ENCODE measurements around the gene TYK2. TPM values are rescaled to one million over a fixed set of nuclear protein-coding genes. Genes with fewer than 3 reads are reported as not detected.

TYK2 gene
- total RNA-seq, 1 experiment from 2014 or later, result 104 TPM

DNA sequence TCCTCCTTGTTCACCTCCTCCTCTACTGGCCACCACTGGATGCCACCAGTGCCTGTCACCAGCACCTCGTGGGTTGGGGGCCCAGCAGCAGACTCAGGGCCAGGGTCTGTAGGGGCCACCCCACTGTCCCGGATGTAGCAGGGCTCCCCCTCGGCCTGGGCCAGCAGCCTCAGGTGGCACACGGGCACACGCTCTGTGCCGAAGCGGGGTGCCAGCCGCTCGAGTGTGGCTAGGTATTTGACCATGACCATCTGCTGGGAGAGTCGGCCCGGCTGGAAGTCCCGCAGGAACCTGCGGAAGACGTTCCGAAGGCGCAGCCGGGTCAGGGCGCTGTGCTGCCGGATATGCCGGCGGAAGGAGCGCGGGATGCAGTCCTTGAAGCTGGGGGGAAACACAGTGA, 14.9 kb downstream of the TYK2 start:
- Histone ChIP-seq H3K36me3 (ENCODE audit: control insufficient read depth, insufficient read depth, low read length) (no peaks in the 10 kb centered on the region), H3K27me3 (ENCODE audit: control insufficient read depth, insufficient read depth, low read length) (no peaks in the 10 kb centered on the region), H3K4me3 (ENCODE audit: low read depth in 2 of 2, low read length in 2 of 2) (no peak overlapping the region), H3K4me1 (ENCODE audit: control insufficient read depth, insufficient read depth, low read length) (no peaks in the 10 kb centered on the region), H3K27ac (ENCODE audit: low read length) (no peak overlapping the region), H3K9me3 (ENCODE audit: control insufficient read depth, insufficient read depth, low read depth, low read length) (no peaks in the 10 kb centered on the region)
- DNase-seq (ENCODE audit: low read depth, low spot score) (no peak), ATAC-seq (no peak)
- CTCF ChIA-PET, result no interaction called here
- BruUV-seq (replicated peaks), result no TSS peak
- intact Hi-C loops (cut with micrococcal nuclease; ENCODE audit: unreplicated experiment), result no loop called here
- TF ChIP-seq SIN3A (IDR thresholded peaks at IDR 0.05; ENCODE audit: borderline replicate concordance, insufficient read depth, low read depth, low read length) (no peak), POLR2AphosphoS5 (IDR thresholded peaks at IDR 0.05; ENCODE audit: low read depth, low read length) (no peak), TCF7L2 (IDR thresholded peaks at IDR 0.05; ENCODE audit: low read depth, low read length) (no peak)
- TF ChIP-seq, protein P1, sequence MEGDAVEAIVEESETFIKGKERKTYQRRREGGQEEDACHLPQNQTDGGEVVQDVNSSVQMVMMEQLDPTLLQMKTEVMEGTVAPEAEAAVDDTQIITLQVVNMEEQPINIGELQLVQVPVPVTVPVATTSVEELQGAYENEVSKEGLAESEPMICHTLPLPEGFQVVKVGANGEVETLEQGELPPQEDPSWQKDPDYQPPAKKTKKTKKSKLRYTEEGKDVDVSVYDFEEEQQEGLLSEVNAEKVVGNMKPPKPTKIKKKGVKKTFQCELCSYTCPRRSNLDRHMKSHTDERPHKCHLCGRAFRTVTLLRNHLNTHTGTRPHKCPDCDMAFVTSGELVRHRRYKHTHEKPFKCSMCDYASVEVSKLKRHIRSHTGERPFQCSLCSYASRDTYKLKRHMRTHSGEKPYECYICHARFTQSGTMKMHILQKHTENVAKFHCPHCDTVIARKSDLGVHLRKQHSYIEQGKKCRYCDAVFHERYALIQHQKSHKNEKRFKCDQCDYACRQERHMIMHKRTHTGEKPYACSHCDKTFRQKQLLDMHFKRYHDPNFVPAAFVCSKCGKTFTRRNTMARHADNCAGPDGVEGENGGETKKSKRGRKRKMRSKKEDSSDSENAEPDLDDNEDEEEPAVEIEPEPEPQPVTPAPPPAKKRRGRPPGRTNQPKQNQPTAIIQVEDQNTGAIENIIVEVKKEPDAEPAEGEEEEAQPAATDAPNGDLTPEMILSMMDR (IDR thresholded peaks at IDR 0.05), result no peak
- TF ChIP-seq, protein P2, sequence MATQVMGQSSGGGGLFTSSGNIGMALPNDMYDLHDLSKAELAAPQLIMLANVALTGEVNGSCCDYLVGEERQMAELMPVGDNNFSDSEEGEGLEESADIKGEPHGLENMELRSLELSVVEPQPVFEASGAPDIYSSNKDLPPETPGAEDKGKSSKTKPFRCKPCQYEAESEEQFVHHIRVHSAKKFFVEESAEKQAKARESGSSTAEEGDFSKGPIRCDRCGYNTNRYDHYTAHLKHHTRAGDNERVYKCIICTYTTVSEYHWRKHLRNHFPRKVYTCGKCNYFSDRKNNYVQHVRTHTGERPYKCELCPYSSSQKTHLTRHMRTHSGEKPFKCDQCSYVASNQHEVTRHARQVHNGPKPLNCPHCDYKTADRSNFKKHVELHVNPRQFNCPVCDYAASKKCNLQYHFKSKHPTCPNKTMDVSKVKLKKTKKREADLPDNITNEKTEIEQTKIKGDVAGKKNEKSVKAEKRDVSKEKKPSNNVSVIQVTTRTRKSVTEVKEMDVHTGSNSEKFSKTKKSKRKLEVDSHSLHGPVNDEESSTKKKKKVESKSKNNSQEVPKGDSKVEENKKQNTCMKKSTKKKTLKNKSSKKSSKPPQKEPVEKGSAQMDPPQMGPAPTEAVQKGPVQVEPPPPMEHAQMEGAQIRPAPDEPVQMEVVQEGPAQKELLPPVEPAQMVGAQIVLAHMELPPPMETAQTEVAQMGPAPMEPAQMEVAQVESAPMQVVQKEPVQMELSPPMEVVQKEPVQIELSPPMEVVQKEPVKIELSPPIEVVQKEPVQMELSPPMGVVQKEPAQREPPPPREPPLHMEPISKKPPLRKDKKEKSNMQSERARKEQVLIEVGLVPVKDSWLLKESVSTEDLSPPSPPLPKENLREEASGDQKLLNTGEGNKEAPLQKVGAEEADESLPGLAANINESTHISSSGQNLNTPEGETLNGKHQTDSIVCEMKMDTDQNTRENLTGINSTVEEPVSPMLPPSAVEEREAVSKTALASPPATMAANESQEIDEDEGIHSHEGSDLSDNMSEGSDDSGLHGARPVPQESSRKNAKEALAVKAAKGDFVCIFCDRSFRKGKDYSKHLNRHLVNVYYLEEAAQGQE (IDR thresholded peaks at IDR 0.05; ENCODE audit: insufficient read depth in 1 of 2, low read depth in 2 of 2, low read length in 1 of 2), result no peak
- in situ Hi-C loops (cut with HindIII; ENCODE audit: low pct_unique_long_range_greater_than_20kb, low sequenced_read_pairs), result no loop called here
- POLR2A ChIA-PET, result no interaction called here

DNA sequence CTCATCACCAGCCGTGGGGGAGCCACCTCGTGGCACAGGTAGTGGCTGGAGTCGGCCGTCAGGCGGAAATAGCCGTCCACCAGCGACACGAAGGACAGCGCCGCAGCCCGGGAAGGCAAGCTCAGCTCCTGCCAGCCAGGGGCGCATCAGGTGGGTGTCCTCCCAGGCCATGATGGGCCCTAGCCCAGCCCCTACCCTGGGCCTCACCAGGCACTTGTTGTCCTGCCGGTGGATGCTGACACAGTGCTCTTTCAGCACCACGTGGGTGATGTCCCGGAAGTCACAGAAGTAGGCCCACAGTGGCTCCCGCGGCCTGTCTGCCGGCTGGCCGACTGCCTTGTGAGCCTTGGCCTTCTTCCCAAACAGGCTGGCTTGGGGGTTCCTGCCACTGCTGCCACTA, 15.7 kb downstream of the TYK2 start:
- ChIA-PET CTCF (no interaction called here), POLR2A (no interaction called here)
- no peaks in the 10 kb centered on the region for H3K4me1 ChIP-seq (ENCODE audit: control insufficient read depth, insufficient read depth, low read length)
- no peaks in the 10 kb centered on the region for H3K27me3 ChIP-seq (ENCODE audit: control insufficient read depth, insufficient read depth, low read length)
- intact Hi-C loops (cut with micrococcal nuclease; ENCODE audit: unreplicated experiment), result no loop called here
- in situ Hi-C loops (cut with HindIII; ENCODE audit: low pct_unique_long_range_greater_than_20kb, low sequenced_read_pairs), result no loop called here
- H3K36me3 ChIP-seq (ENCODE audit: control insufficient read depth, insufficient read depth, low read length), result no peaks in the 10 kb centered on the region
- BruUV-seq (replicated peaks), result no TSS peak
- TF ChIP-seq, protein P2 (IDR thresholded peaks at IDR 0.05; ENCODE audit: insufficient read depth in 1 of 2, low read depth in 2 of 2, low read length in 1 of 2), result no peak
- no peak for TF ChIP-seq TCF7L2 (IDR thresholded peaks at IDR 0.05; ENCODE audit: low read depth, low read length)
- no peak for TF ChIP-seq POLR2AphosphoS5 (IDR thresholded peaks at IDR 0.05; ENCODE audit: low read depth, low read length)
- TF ChIP-seq, protein P1 (IDR thresholded peaks at IDR 0.05), result no peak
- TF ChIP-seq SIN3A (IDR thresholded peaks at IDR 0.05; ENCODE audit: borderline replicate concordance, insufficient read depth, low read depth, low read length), result no peak
- no peak overlapping the region for H3K4me3 ChIP-seq (ENCODE audit: low read depth in 2 of 2, low read length in 2 of 2)
- H3K27ac ChIP-seq (ENCODE audit: low read length), result no peak overlapping the region
- ATAC-seq, result no peak
- DNase-seq (ENCODE audit: low read depth, low spot score), result no peak
- H3K9me3 ChIP-seq (ENCODE audit: control insufficient read depth, insufficient read depth, low read depth, low read length), result no peaks in the 10 kb centered on the region
